Loucy (cell line): ENCODE measurements around the gene NHSL2.

ENCODE experiments used
- H2AFZ ChIP-seq: fragments of 200-600 bp; sonication (generic); 2 replicates; pipeline ENCODE4 v1.6.0; 2016; ENCODE audit warnings: antibody characterized with exemption, mild to moderate bottlenecking, low read length, moderate library complexity
- H3F3A ChIP-seq: fragments of 200-600 bp; 2 replicates; pipeline ENCODE4 v1.6.0; 2016; ENCODE audit warnings: antibody characterized with exemption, low read depth, mild to moderate bottlenecking
- H3K27me3 ChIP-seq: fragments of 200-600 bp; sonication (generic); 2 replicates; pipeline ENCODE4 v1.6.1; 2014; ENCODE audit warnings: low read length, mild to moderate bottlenecking; ENCODE audit not compliant: insufficient read depth, poor library complexity, severe bottlenecking
- H3K36me3 ChIP-seq: fragments of 200-600 bp; sonication (generic); 2 replicates; pipeline ENCODE4 v1.6.1; 2016; ENCODE audit warnings: low read length; ENCODE audit not compliant: insufficient read depth
- H3K4me1 ChIP-seq: fragments of 200-600 bp; sonication (generic); 2 replicates; pipeline ENCODE4 v1.5.1; 2014; ENCODE audit warnings: low read length, mild to moderate bottlenecking; ENCODE audit not compliant: insufficient read depth, poor library complexity, severe bottlenecking
- H3K4me2 ChIP-seq: fragments of 200-600 bp; sonication (generic); 2 replicates; pipeline ENCODE4 v1.6.0; 2014; ENCODE audit warnings: antibody characterized with exemption, low read length, low read depth, mild to moderate bottlenecking; ENCODE audit not compliant: poor library complexity, severe bottlenecking
- H3K4me3 ChIP-seq: fragments of 200-600 bp; sonication (generic); 2 replicates; pipeline ENCODE4 v1.5.1; 2014; ENCODE audit warnings: low read length, mild to moderate bottlenecking, mixed read lengths; ENCODE audit not compliant: poor library complexity, severe bottlenecking
- H3K79me2 ChIP-seq: fragments of 200-600 bp; sonication (generic); 2 replicates; pipeline ENCODE4 v1.6.1; 2014; ENCODE audit warnings: low read length; ENCODE audit not compliant: insufficient read depth
- H3K9ac ChIP-seq: fragments of 200-600 bp; sonication (generic); 2 replicates; pipeline ENCODE4 v1.6.0; 2014; ENCODE audit warnings: mild to moderate bottlenecking, low read depth, low read length, moderate library complexity; ENCODE audit not compliant: poor library complexity, severe bottlenecking
- H3K9me2 ChIP-seq: fragments of 200-600 bp; sonication (generic); replicated peaks from 2 replicates; pipeline ENCODE4 v1.6.1; 2016; ENCODE audit warnings: low read depth, low read length, mixed read lengths
- H3K9me3 ChIP-seq: fragments of 200-600 bp; sonication (generic); 2 replicates; pipeline ENCODE4 v1.6.1; 2014; ENCODE audit warnings: mild to moderate bottlenecking, antibody characterized with exemption, low read length, low read depth; ENCODE audit not compliant: insufficient read depth
- H4K20me1 ChIP-seq: fragments of 200-600 bp; sonication (generic); 2 replicates; pipeline ENCODE4 v1.6.0; 2014; ENCODE audit warnings: antibody characterized with exemption, low read length, mild to moderate bottlenecking; ENCODE audit not compliant: insufficient read depth, poor library complexity, severe bottlenecking
- CTCF ChIP-seq: fragments of 200-600 bp; sonication (generic); conservative IDR thresholded peaks from 2 replicates; pipeline ENCODE4 v1.5.1; 2014; ENCODE audit warnings: mild to moderate bottlenecking, antibody characterized with exemption, low read length
- EZH2phosphoT487 ChIP-seq: fragments of 200-600 bp; IDR thresholded peaks from 2 replicates; pipeline ENCODE4 v1.6.1; 2018; ENCODE audit warnings: antibody characterized with exemption, mild to moderate bottlenecking, moderate library complexity, borderline replicate concordance

Gene NHSL2

GRCh38 chrX:72117636-72118210 is 207.1 kb downstream of the NHSL2 start:
- H3K36me3 ChIP-seq: no peaks in the 10 kb centered on the region
- H3K9me2 ChIP-seq: no peaks in the 10 kb centered on the region
- no peak overlapping the region for H2AFZ ChIP-seq
- TF ChIP-seq EZH2phosphoT487: no peak
- TF ChIP-seq CTCF: no peak
- no peaks in the 10 kb centered on the region for H3F3A ChIP-seq
- no peak overlapping the region for H3K9ac ChIP-seq
- H3K4me3 ChIP-seq: no peak overlapping the region
- H3K4me2 ChIP-seq: no peak overlapping the region
- H3K27me3 ChIP-seq: no peaks in the 10 kb centered on the region
- no peaks in the 10 kb centered on the region for H3K79me2 ChIP-seq
- H3K4me1 ChIP-seq: peaks cover 38% of the 10 kb centered on the region
- H4K20me1 ChIP-seq: no peaks in the 10 kb centered on the region
- H3K9me3 ChIP-seq: no peaks in the 10 kb centered on the region

- H3K36me3 ChIP-seq: no peaks in the 10 kb centered on the region
These were observed 210.2 kb downstream of the NHSL2 start for GRCh38 chrX:72120837-72121236.

GRCh38 chrX:72121383-72121782 is 210.7 kb downstream of the NHSL2 start:
- H3K4me1 ChIP-seq: peaks cover 58% of the 10 kb centered on the region
- no peaks in the 10 kb centered on the region for H3K27me3 ChIP-seq
- H3K9me3 ChIP-seq: no peaks in the 10 kb centered on the region
- H3F3A ChIP-seq: no peaks in the 10 kb centered on the region
- H3K4me3 ChIP-seq: peak overlapping the region; percentile 38
- peak overlapping the region; percentile 60 for H3K9ac ChIP-seq
- H3K36me3 ChIP-seq: no peaks in the 10 kb centered on the region
- H3K79me2 ChIP-seq: no peaks in the 10 kb centered on the region
- peak overlapping the region; percentile 58; the same call in 1 of the 2 replicates for H2AFZ ChIP-seq
- peak overlapping the region; percentile 69 for H3K4me2 ChIP-seq
- no peaks in the 10 kb centered on the region for H3K9me2 ChIP-seq
- TF ChIP-seq EZH2phosphoT487 (no peak), CTCF (no peak)
- no peaks in the 10 kb centered on the region for H4K20me1 ChIP-seq

More at GRCh38 chrX:72120837-72121236, 210.2 kb downstream of the NHSL2 start:
- H3K4me1 ChIP-seq: peaks cover 53% of the 10 kb centered on the region
- H3K27me3 ChIP-seq: no peaks in the 10 kb centered on the region
- H3K9me2 ChIP-seq: no peaks in the 10 kb centered on the region
- no peak overlapping the region for H3K4me3 ChIP-seq
- H3K9ac ChIP-seq: peak overlapping the region; percentile 60
- no peaks in the 10 kb centered on the region for H3F3A ChIP-seq
- H3K9me3 ChIP-seq: no peaks in the 10 kb centered on the region
- no peak overlapping the region for H2AFZ ChIP-seq
- peak overlapping the region; percentile 69 for H3K4me2 ChIP-seq
- H4K20me1 ChIP-seq: no peaks in the 10 kb centered on the region
- H3K79me2 ChIP-seq: no peaks in the 10 kb centered on the region
- TF ChIP-seq EZH2phosphoT487 (no peak), CTCF (no peak)
